GM12878 (cell line): ENCODE measurements around the gene DPH1. TPM values are rescaled to one million over a fixed set of nuclear protein-coding genes. Genes with fewer than 3 reads are reported as not detected.

ENCODE experiments used
- BCL11A ChIP-seq: IDR thresholded peaks from 2 replicates; pipeline ENCODE4 v1.6.1; 2011; ENCODE audit warnings: low read depth, low read length
- EGR1 ChIP-seq, 2 experiments: IDR thresholded peaks; 1 replicate in 1 of 2; 2 replicates in 1 of 2; pipeline ENCODE4 v1.6.1; 2011 to 2012; ENCODE audit warnings: low read depth in 2 of 2, low read length in 2 of 2, borderline replicate concordance in 1 of 2, mild to moderate bottlenecking in 1 of 2, moderate library complexity in 1 of 2
- EZH2 ChIP-seq: IDR thresholded peaks from 2 replicates; pipeline ENCODE4 v1.6.1; 2012; ENCODE audit warnings: low read depth, mild to moderate bottlenecking, control low read depth, inconsistent platforms, low read length, borderline replicate concordance; ENCODE audit not compliant: control insufficient read depth
- GATAD2B ChIP-seq: fragments of 450-650 bp; conservative IDR thresholded peaks from 2 replicates; pipeline ENCODE4 v1.6.1; 2017; ENCODE audit warnings: low read depth, mild to moderate bottlenecking, moderate library complexity
- IKZF1 ChIP-seq: fragments of 450-650 bp; conservative IDR thresholded peaks from 2 replicates; pipeline ENCODE4 v1.6.1; 2017; ENCODE audit warnings: antibody characterized with exemption, mild to moderate bottlenecking
- LARP7 ChIP-seq: fragments of 450-650 bp; IDR thresholded peaks from 2 replicates; pipeline ENCODE4 v1.6.1; 2017; ENCODE audit warnings: mild to moderate bottlenecking
- MEF2B ChIP-seq: fragments of 450-650 bp; IDR thresholded peaks from 2 replicates; pipeline ENCODE4 v1.6.1; 2018; ENCODE audit warnings: mild to moderate bottlenecking, moderate library complexity; ENCODE audit not compliant: partially characterized antibody, poor library complexity, severe bottlenecking
- NR2F1 ChIP-seq: fragments of 450-650 bp; conservative IDR thresholded peaks from 2 replicates; pipeline ENCODE4 v1.6.1; 2017; ENCODE audit warnings: mild to moderate bottlenecking
- PML ChIP-seq: IDR thresholded peaks from 2 replicates; pipeline ENCODE4 v1.6.1; 2012; ENCODE audit warnings: low read length, inconsistent platforms
- RAD21 ChIP-seq: IDR thresholded peaks from 2 replicates; pipeline ENCODE4 v1.6.1; 2011; ENCODE audit warnings: mild to moderate bottlenecking, low read depth, low read length, moderate library complexity; ENCODE audit not compliant: insufficient read depth
- RFX5 ChIP-seq: IDR thresholded peaks from 2 replicates; pipeline ENCODE4 v1.6.1; 2011; ENCODE audit warnings: low read depth, low read length, improper control_type of control experiment
- SIN3A ChIP-seq: IDR thresholded peaks from 2 replicates; pipeline ENCODE4 v1.6.1; 2012; ENCODE audit warnings: low read depth, low read length, improper control_type of control experiment
- SMAD1 ChIP-seq: fragments of 450-650 bp; IDR thresholded peaks from 2 replicates; pipeline ENCODE4 v1.6.1; 2018; ENCODE audit warnings: mild to moderate bottlenecking, low read depth; ENCODE audit not compliant: partially characterized antibody
- SMC3 ChIP-seq: IDR thresholded peaks from 2 replicates; pipeline ENCODE4 v1.6.1; 2011; ENCODE audit warnings: low read length, improper control_type of control experiment, borderline replicate concordance
- polyA plus RNA-seq, 11 experiments: library from polyadenylated mRNA; depleted of rRNA in 4 of 11; unstranded in 6 of 11; stranded (reverse) in 5 of 11; fragments of >200 nt; fragmentation: Nextera tagmentation in 4 of 11; fragmentation: Illumina TruSeq in 1 of 11; extraction: Ambion mirVana in 4 of 11; extraction: Trizol in 1 of 11; gene quantifications; 1 replicate in 1 of 11; 2 replicates in 10 of 11; pipeline versions ENCODE4 v1.2.1 to v1.2.3, GENCODE V29; 2011 to 2016; ENCODE audit warnings: inconsistent platforms in 2 of 11, missing spikeins in 2 of 11, low read depth in 1 of 11
- total RNA-seq, 4 experiments: library from RNA; depleted of rRNA in 3 of 4; stranded (reverse); fragments of >200 nt in 3 of 4; fragmentation: Illumina TruSeq in 1 of 4; extraction: Trizol in 1 of 4; gene quantifications; 2 replicates each; pipeline versions ENCODE4 v1.2.1 to v1.2.3, GENCODE V29; 2013 to 2021
- TF ChIP-seq, protein P1 (sequence below): fragments of 150-350 bp; IDR thresholded peaks from 2 replicates; pipeline ENCODE4 v1.6.1; 2016; ENCODE audit warnings: low read depth, low read length
- TF ChIP-seq, protein P2 (sequence below): fragments of 450-650 bp; IDR thresholded peaks from 2 replicates; pipeline ENCODE4 v1.6.1; 2017; ENCODE audit warnings: borderline replicate concordance
- TF ChIP-seq, protein P3 (sequence below): IDR thresholded peaks from 2 replicates; pipeline ENCODE4 v1.6.1; 2011; ENCODE audit warnings: borderline replicate concordance, low read depth, mild to moderate bottlenecking, moderate library complexity, mixed read lengths, low read length; ENCODE audit not compliant: insufficient read depth; ENCODE audit errors: extremely low read length
- TF ChIP-seq, protein P4 (sequence below): fragments of 450-650 bp; conservative IDR thresholded peaks from 2 replicates; pipeline ENCODE4 v1.6.1; 2017; ENCODE audit warnings: mild to moderate bottlenecking, moderate library complexity
- TF ChIP-seq, protein P5 (sequence below): fragments of 450-650 bp; IDR thresholded peaks from 2 replicates; pipeline ENCODE4 v1.6.1; 2017; ENCODE audit warnings: mild to moderate bottlenecking

Gene DPH1
- total and polyA plus RNA-seq, 10 of the 15 experiments (the other 5 are each of a cell fraction or from before 2014, with no cell fraction given), result 0.29 to 33.6 (median 20.2) TPM

DNA sequence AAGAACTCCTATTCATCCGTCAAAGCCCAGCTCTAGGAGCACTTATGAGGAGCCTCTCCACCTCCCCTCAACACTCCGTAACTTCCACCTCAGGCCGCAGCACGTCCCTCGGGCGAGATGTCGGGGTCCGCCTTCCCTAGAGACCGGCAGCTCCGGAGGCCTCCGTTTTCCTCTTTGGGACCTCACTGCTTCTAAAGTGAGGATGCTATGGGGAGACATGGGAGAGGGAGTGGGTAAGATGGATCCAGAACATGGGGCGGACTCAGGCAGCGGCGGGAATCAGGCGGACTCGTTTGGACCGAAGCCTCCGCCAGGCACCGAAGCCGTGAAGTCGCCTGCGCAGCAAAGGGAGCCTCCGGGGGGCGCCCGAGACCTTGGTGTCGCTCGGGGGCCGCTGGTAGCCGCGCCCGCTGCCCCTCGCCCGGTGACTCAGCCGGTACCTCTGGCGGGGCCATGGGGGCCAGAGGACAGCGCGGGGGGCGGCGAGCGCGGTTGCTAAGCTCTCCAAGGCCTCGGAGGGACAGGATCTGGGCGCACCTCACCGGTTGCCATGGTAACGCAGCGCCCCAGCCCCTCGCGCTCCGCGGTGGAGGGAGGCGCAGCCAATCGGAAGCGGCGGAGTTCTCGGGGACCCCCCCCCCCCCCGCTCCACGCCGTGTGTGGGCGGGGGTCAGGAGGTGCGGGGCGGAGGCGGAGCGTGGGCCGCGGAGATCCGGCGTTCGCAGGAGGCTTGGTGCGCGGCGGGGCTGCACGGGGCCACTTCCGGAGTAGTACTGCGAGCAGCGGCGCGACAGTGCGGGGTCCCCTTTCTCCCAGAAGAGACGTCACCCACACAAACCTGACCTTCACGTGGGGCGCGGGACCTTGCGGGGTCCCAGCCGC lies 23.7 kb downstream of the DPH1 start (continued):
- TF ChIP-seq, protein P1, sequence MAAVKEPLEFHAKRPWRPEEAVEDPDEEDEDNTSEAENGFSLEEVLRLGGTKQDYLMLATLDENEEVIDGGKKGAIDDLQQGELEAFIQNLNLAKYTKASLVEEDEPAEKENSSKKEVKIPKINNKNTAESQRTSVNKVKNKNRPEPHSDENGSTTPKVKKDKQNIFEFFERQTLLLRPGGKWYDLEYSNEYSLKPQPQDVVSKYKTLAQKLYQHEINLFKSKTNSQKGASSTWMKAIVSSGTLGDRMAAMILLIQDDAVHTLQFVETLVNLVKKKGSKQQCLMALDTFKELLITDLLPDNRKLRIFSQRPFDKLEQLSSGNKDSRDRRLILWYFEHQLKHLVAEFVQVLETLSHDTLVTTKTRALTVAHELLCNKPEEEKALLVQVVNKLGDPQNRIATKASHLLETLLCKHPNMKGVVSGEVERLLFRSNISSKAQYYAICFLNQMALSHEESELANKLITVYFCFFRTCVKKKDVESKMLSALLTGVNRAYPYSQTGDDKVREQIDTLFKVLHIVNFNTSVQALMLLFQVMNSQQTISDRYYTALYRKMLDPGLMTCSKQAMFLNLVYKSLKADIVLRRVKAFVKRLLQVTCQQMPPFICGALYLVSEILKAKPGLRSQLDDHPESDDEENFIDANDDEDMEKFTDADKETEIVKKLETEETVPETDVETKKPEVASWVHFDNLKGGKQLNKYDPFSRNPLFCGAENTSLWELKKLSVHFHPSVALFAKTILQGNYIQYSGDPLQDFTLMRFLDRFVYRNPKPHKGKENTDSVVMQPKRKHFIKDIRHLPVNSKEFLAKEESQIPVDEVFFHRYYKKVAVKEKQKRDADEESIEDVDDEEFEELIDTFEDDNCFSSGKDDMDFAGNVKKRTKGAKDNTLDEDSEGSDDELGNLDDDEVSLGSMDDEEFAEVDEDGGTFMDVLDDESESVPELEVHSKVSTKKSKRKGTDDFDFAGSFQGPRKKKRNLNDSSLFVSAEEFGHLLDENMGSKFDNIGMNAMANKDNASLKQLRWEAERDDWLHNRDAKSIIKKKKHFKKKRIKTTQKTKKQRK, result no peak
- no peak for TF ChIP-seq EZH2
- peak; percentile 94 for TF ChIP-seq GATAD2B
- TF ChIP-seq SMAD1, result no peak
- TF ChIP-seq, protein P2, sequence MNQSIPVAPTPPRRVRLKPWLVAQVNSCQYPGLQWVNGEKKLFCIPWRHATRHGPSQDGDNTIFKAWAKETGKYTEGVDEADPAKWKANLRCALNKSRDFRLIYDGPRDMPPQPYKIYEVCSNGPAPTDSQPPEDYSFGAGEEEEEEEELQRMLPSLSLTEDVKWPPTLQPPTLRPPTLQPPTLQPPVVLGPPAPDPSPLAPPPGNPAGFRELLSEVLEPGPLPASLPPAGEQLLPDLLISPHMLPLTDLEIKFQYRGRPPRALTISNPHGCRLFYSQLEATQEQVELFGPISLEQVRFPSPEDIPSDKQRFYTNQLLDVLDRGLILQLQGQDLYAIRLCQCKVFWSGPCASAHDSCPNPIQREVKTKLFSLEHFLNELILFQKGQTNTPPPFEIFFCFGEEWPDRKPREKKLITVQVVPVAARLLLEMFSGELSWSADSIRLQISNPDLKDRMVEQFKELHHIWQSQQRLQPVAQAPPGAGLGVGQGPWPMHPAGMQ, result no peak
- peak; percentile 59; the same call in 1 of the 2 replicates for TF ChIP-seq IKZF1
- TF ChIP-seq, protein P3, sequence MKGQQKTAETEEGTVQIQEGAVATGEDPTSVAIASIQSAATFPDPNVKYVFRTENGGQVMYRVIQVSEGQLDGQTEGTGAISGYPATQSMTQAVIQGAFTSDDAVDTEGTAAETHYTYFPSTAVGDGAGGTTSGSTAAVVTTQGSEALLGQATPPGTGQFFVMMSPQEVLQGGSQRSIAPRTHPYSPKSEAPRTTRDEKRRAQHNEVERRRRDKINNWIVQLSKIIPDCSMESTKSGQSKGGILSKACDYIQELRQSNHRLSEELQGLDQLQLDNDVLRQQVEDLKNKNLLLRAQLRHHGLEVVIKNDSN, result peak; percentile 21
- TF ChIP-seq BCL11A, result 0 out of 2 replicates have a peak, but pooled peaks have one; percentile 9
- peak; percentile 94 for TF ChIP-seq LARP7
- TF ChIP-seq PML, result no peak
- TF ChIP-seq NR2F1, result peak; percentile 100
- TF ChIP-seq MEF2B, result peak; percentile 88
- peak; percentile 88 for TF ChIP-seq RFX5
- TF ChIP-seq SIN3A, result peak; percentile 72
- peak; percentile 57 for TF ChIP-seq RAD21
- TF ChIP-seq SMC3, result peak; percentile 45
- TF ChIP-seq, protein P4, sequence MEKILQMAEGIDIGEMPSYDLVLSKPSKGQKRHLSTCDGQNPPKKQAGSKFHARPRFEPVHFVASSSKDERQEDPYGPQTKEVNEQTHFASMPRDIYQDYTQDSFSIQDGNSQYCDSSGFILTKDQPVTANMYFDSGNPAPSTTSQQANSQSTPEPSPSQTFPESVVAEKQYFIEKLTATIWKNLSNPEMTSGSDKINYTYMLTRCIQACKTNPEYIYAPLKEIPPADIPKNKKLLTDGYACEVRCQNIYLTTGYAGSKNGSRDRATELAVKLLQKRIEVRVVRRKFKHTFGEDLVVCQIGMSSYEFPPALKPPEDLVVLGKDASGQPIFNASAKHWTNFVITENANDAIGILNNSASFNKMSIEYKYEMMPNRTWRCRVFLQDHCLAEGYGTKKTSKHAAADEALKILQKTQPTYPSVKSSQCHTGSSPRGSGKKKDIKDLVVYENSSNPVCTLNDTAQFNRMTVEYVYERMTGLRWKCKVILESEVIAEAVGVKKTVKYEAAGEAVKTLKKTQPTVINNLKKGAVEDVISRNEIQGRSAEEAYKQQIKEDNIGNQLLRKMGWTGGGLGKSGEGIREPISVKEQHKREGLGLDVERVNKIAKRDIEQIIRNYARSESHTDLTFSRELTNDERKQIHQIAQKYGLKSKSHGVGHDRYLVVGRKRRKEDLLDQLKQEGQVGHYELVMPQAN, result peak; percentile 61
- peak; percentile 53 to 99 for TF ChIP-seq EGR1 (IDR thresholded peaks at IDR 0.05; ENCODE audit: borderline replicate concordance in 1 of 2, low read depth in 2 of 2, low read length in 2 of 2)
- TF ChIP-seq, protein P5, sequence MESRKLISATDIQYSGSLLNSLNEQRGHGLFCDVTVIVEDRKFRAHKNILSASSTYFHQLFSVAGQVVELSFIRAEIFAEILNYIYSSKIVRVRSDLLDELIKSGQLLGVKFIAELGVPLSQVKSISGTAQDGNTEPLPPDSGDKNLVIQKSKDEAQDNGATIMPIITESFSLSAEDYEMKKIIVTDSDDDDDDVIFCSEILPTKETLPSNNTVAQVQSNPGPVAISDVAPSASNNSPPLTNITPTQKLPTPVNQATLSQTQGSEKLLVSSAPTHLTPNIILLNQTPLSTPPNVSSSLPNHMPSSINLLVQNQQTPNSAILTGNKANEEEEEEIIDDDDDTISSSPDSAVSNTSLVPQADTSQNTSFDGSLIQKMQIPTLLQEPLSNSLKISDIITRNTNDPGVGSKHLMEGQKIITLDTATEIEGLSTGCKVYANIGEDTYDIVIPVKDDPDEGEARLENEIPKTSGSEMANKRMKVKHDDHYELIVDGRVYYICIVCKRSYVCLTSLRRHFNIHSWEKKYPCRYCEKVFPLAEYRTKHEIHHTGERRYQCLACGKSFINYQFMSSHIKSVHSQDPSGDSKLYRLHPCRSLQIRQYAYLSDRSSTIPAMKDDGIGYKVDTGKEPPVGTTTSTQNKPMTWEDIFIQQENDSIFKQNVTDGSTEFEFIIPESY, result 0 out of 2 replicates have a peak, but pooled peaks have one; percentile 10
